K562 (cell line): ENCODE measurements around the gene TMSB10. TPM values are rescaled to one million over a fixed set of nuclear protein-coding genes. Genes with fewer than 3 reads are reported as not detected.

Source experiments
- AFF1 ChIP-seq, 2 experiments: fragments of 450-650 bp; IDR thresholded peaks; 2 replicates each; pipeline ENCODE4 v1.6.1; 2018; ENCODE audit warnings: mild to moderate bottlenecking in 2 of 2, low read depth in 1 of 2; ENCODE audit not compliant: partially characterized antibody in 2 of 2
- ATF7 ChIP-seq: fragments of 450-650 bp; IDR thresholded peaks from 2 replicates; pipeline ENCODE4 v1.7.1; 2014; ENCODE audit warnings: mild to moderate bottlenecking, moderate library complexity
- BRD4 ChIP-seq: fragments of 200-600 bp; sonication (generic); IDR thresholded peaks from 2 replicates; pipeline ENCODE4 v1.6.1; 2017; ENCODE audit warnings: inconsistent platforms
- E2F4 ChIP-seq: sonication (generic); formaldehyde crosslinking; IDR thresholded peaks from 2 replicates; pipeline ENCODE4 v1.8.0; 2022; ENCODE audit warnings: mild to moderate bottlenecking, low read depth, missing genetic modification reagents
- EGR1 ChIP-seq: fragments of 450-650 bp; conservative IDR thresholded peaks from 2 replicates; pipeline ENCODE4 v1.6.1; 2017; ENCODE audit warnings: mild to moderate bottlenecking
- HES1 ChIP-seq: fragments of 450-650 bp; IDR thresholded peaks from 2 replicates; pipeline ENCODE4 v1.6.1; 2016; ENCODE audit warnings: low read depth, mild to moderate bottlenecking, moderate library complexity
- KDM5B ChIP-seq: fragments of 200-600 bp; sonication (generic); IDR thresholded peaks from 2 replicates; pipeline ENCODE4 v1.6.1; 2012; ENCODE audit warnings: low read depth, mild to moderate bottlenecking, moderate library complexity, low read length, control low read depth, inconsistent platforms; ENCODE audit not compliant: insufficient replicate concordance
- MBD1 ChIP-seq: fragments of 250-450 bp; sonication (Bioruptor Pico); IDR thresholded peaks from 2 replicates; pipeline ENCODE4 v1.8.0; 2022; ENCODE audit warnings: inconsistent platforms
- NBN ChIP-seq: fragments of 450-650 bp; IDR thresholded peaks from 2 replicates; pipeline ENCODE4 v1.6.1; 2016; ENCODE audit warnings: low read depth, mild to moderate bottlenecking
- PRPF4 ChIP-seq: fragments of 200-400 bp; formaldehyde crosslinking; IDR thresholded peaks from one replicate; pipeline ENCODE4 v1.6.1; 2017; ENCODE audit warnings: low read length, low read depth, mild to moderate bottlenecking; ENCODE audit not compliant: insufficient read depth, poor library complexity, severe bottlenecking
- SETDB1 ChIP-seq: IDR thresholded peaks from one replicate; pipeline ENCODE4 v1.6.1; 2012; ENCODE audit warnings: low read length, control low read depth, inconsistent platforms
- SMARCC2 ChIP-seq: fragments of 450-650 bp; IDR thresholded peaks from 2 replicates; pipeline ENCODE4 v1.6.1; 2017; ENCODE audit warnings: antibody characterized with exemption, moderate library complexity, mild to moderate bottlenecking, low read depth
- SREBF2 ChIP-seq: sonication (generic); formaldehyde crosslinking; IDR thresholded peaks from 2 replicates; pipeline ENCODE4 v1.4.0; 2020; ENCODE audit warnings: mild to moderate bottlenecking, missing genetic modification reagents
- THRA ChIP-seq: fragments of 450-650 bp; IDR thresholded peaks from 2 replicates; pipeline ENCODE4 v1.6.1; 2017; ENCODE audit warnings: mild to moderate bottlenecking, moderate library complexity
- ZNF224 ChIP-seq: sonication (generic); formaldehyde crosslinking; IDR thresholded peaks from 2 replicates; pipeline ENCODE4 v1.8.0; 2022; ENCODE audit warnings: mild to moderate bottlenecking, missing genetic modification reagents
- polyA plus RNA-seq, 8 experiments: library from polyadenylated mRNA; depleted of rRNA in 4 of 8; stranded (reverse) in 5 of 8; unstranded in 3 of 8; fragments of >200 nt; fragmentation: Nextera tagmentation in 2 of 8; fragmentation: Illumina TruSeq in 1 of 8; extraction: Ambion mirVana in 2 of 8; extraction: Trizol in 1 of 8; gene quantifications; 2 replicates each; pipeline versions ENCODE4 v1.2.1 to v1.2.3, GENCODE V29; 2011 to 2014; ENCODE audit warnings: inconsistent platforms in 1 of 8, missing spikeins in 1 of 8
- total RNA-seq, 7 experiments: library from RNA; depleted of rRNA in 6 of 7; stranded (reverse); fragments of >200 nt in 6 of 7; fragmentation: Illumina TruSeq in 2 of 7; extraction: Trizol in 2 of 7; gene quantifications; 2 replicates each; pipeline versions ENCODE4 v1.2.1 to v1.2.3, GENCODE V29; 2011 to 2021; ENCODE audit warnings: low replicate concordance in 1 of 7

TMSB10 gene
- total and polyA plus RNA-seq, 9 of the 15 experiments (the other 6 are each of a cell fraction or from before 2014, with no cell fraction given), result 382 to 2,226 (median 959) TPM

- TF ChIP-seq HES1 (peak; percentile 87), ZNF224 (CRISPR knock-in tag) (no peak), THRA (no peak), MBD1 (CRISPR knock-in tag) (no peak), SETDB1 (no peak), NBN (no peak), SREBF2 (CRISPR knock-in tag) (no peak), KDM5B (peak; percentile 96), PRPF4 (no peak), ATF7 (peak; percentile 80), AFF1 (IDR thresholded peaks at IDR 0.05; ENCODE audit: low read depth in 1 of 2, partially characterized antibody in 2 of 2) (no peak), BRD4 (no peak), SMARCC2 (peak; percentile 34; the same call in 1 of the 2 replicates), EGR1 (peak; percentile 99), E2F4 (no peak)
Measured at GRCh38 chr2:84905181-84906107, at the start of gene TMSB10 (continued).
